OCI-LY7 (cell line): Measurements from ENCODE around the gene ANO3. TPM values are rescaled to one million over a fixed set of nuclear protein-coding genes. Genes with fewer than 3 reads are reported as not detected.

Experiments used
- BruUV-seq: library from RNA; stranded (reverse); fragments of 400-500 nt; replicated peaks from 2 replicates; lab custom pipeline; 2021; lab: Mats Ljungman, UMichigan
- CTCF ChIA-PET: fragments of 300-600 bp; sonication (Branson Sonifier 250); formaldehyde crosslinking; loops from one replicate; lab custom pipeline; 2022; ENCODE audit warnings: antibody characterized with exemption; ENCODE audit not compliant: unreplicated experiment; lab: Charles Lee
- POLR2A ChIA-PET: fragments of 300-600 bp; sonication (Branson Sonifier 250); formaldehyde crosslinking; loops from one replicate; lab custom pipeline; 2022; ENCODE audit warnings: antibody characterized with exemption; lab: Charles Lee
- DNase-seq: peaks from one replicate; pipeline ENCODE4 v3.0.0-alpha.2; 2015; ENCODE audit warnings: low spot score
- H2AFZ ChIP-seq: fragments of 200-600 bp; sonication (generic), shearing (Covaris generic); 2 replicates; pipeline ENCODE4 v1.6.1; 2014; ENCODE audit warnings: mild to moderate bottlenecking, antibody characterized with exemption, low read length, moderate library complexity
- H3K27ac ChIP-seq: fragments of 200-600 bp; sonication (generic); 2 replicates; pipeline ENCODE4 v1.5.1; 2014; ENCODE audit warnings: mixed run types, low read depth, mild to moderate bottlenecking, moderate library complexity, low read length, inconsistent platforms; ENCODE audit not compliant: poor library complexity, severe bottlenecking
- H3K36me3 ChIP-seq: fragments of 200-600 bp; sonication (generic); 2 replicates; pipeline ENCODE4 v1.6.1; 2014; ENCODE audit warnings: mild to moderate bottlenecking, antibody characterized with exemption, low read length, moderate library complexity, mixed read lengths; ENCODE audit not compliant: insufficient read depth
- H3K4me1 ChIP-seq: fragments of 200-600 bp; sonication (generic); 2 replicates; pipeline ENCODE4 v1.5.1; 2014; ENCODE audit warnings: mild to moderate bottlenecking, low read length; ENCODE audit not compliant: insufficient read depth, poor library complexity, severe bottlenecking
- H3K4me2 ChIP-seq: fragments of 200-600 bp; sonication (generic); 2 replicates; pipeline ENCODE4 v1.6.1; 2014; ENCODE audit warnings: mild to moderate bottlenecking, low read length
- H3K4me3 ChIP-seq: fragments of 200-600 bp; sonication (generic); 2 replicates; pipeline ENCODE4 v1.5.1; 2014; ENCODE audit warnings: mild to moderate bottlenecking, low read depth, low read length; ENCODE audit not compliant: poor library complexity, severe bottlenecking
- H3K79me2 ChIP-seq: fragments of 200-600 bp; sonication (generic); 2 replicates; pipeline ENCODE4 v1.6.1; 2016; ENCODE audit warnings: low read depth, mild to moderate bottlenecking, low read length, moderate library complexity, mixed read lengths; ENCODE audit not compliant: insufficient read depth
- H3K9me2 ChIP-seq: fragments of 200-600 bp; sonication (generic); 2 replicates; pipeline ENCODE4 v1.6.1; 2016; ENCODE audit warnings: mild to moderate bottlenecking, low read length, mixed read lengths; ENCODE audit not compliant: insufficient read depth
- H3K9me3 ChIP-seq: fragments of 200-600 bp; sonication (generic); 2 replicates; pipeline ENCODE4 v1.6.1; 2014; ENCODE audit warnings: mild to moderate bottlenecking, mixed run types, low read length, mixed read lengths
- H4K20me1 ChIP-seq: fragments of 200-600 bp; sonication (generic); 2 replicates; pipeline ENCODE4 v1.6.1; 2014; ENCODE audit warnings: mild to moderate bottlenecking, antibody characterized with exemption, low read length, moderate library complexity, mixed read lengths; ENCODE audit not compliant: insufficient read depth
- CTCF ChIP-seq: fragments of 200-600 bp; sonication (generic); conservative IDR thresholded peaks from 2 replicates; pipeline ENCODE4 v1.5.1; 2014; ENCODE audit warnings: mild to moderate bottlenecking, antibody characterized with exemption, low read length, moderate library complexity, mixed read lengths
- EZH2phosphoT487 ChIP-seq: fragments of 200-600 bp; sonication (generic); IDR thresholded peaks from 2 replicates; pipeline ENCODE4 v1.6.1; 2018; ENCODE audit warnings: low read depth, borderline replicate concordance, mild to moderate bottlenecking, mixed run types, antibody characterized with exemption, low read length, moderate library complexity, mixed read lengths
- intact Hi-C: fragments of 100-400 bp; cut with micrococcal nuclease; formaldehyde crosslinking; loops from one replicate; pipeline ENCODE4 v1.10.0; 2022; ENCODE audit not compliant: unreplicated experiment
- total RNA-seq, 2 experiments: library from RNA; depleted of rRNA in 1 of 2; stranded (reverse); fragments of >200 nt in 1 of 2; shearing (Covaris generic) in 1 of 2; gene quantifications; 2 replicates each; pipeline ENCODE4 v1.2.3, GENCODE V29; 2014 to 2022

Gene ANO3
- total RNA-seq, 2 experiments from 2014 or later = 0.03 TPM; not detected in 1

- TF ChIP-seq CTCF (no peak), EZH2phosphoT487 (no peak)
- DNase-seq = no peak
- Histone ChIP-seq H3K27ac (no peak overlapping the region), H3K4me1 (no peaks in the 10 kb centered on the region), H3K79me2 (no peaks in the 10 kb centered on the region), H3K9me3 (no peaks in the 10 kb centered on the region), H3K36me3 (no peaks in the 10 kb centered on the region), H3K4me2 (no peak overlapping the region), H3K9me2 (no peaks in the 10 kb centered on the region), H2AFZ (no peak overlapping the region), H4K20me1 (no peaks in the 10 kb centered on the region), H3K4me3 (no peak overlapping the region)
- ChIA-PET CTCF (no interaction called here), POLR2A (interaction anchor here (0.7 to 1.0 kb wide), 2 partner anchors 9 to 109 kb away, joined by 3 to 4 read pairs; no protein-coding TSS in a partner anchor)
- BruUV-seq = no TSS peak
- intact Hi-C loops = loop anchor here (10.0 kb wide), 1 partner anchor 56 kb away; no protein-coding TSS in a partner anchor
Observed at GRCh38 chr11:26478710-26479109, 146.8 kb downstream of the ANO3 start.

- Histone ChIP-seq H3K4me1 (no peaks in the 10 kb centered on the region), H3K4me3 (no peak overlapping the region), H3K9me3 (no peaks in the 10 kb centered on the region), H4K20me1 (no peaks in the 10 kb centered on the region), H3K4me2 (no peak overlapping the region), H3K36me3 (no peaks in the 10 kb centered on the region), H2AFZ (no peak overlapping the region), H3K79me2 (no peaks in the 10 kb centered on the region), H3K9me2 (no peaks in the 10 kb centered on the region), H3K27ac (no peak overlapping the region)
- TF ChIP-seq EZH2phosphoT487 = no peak
- no TSS peak for BruUV-seq
- intact Hi-C loops = no loop called here
- POLR2A ChIA-PET = no interaction called here
- CTCF ChIA-PET = no interaction called here
- no peak for DNase-seq
Observed at GRCh38 chr11:26480041-26480440, 148.1 kb downstream of the ANO3 start.

GRCh38 chr11:26483108-26483507 lies 151.2 kb downstream of the ANO3 start:
- Histone ChIP-seq H3K4me2 (no peak overlapping the region), H2AFZ (no peak overlapping the region), H3K27ac (no peak overlapping the region), H3K4me1 (no peaks in the 10 kb centered on the region), H3K79me2 (no peaks in the 10 kb centered on the region), H3K9me3 (no peaks in the 10 kb centered on the region), H4K20me1 (no peaks in the 10 kb centered on the region), H3K36me3 (no peaks in the 10 kb centered on the region), H3K9me2 (no peaks in the 10 kb centered on the region), H3K4me3 (no peak overlapping the region)
- POLR2A ChIA-PET = no interaction called here
- intact Hi-C loops = no loop called here
- no TSS peak for BruUV-seq
- no peak for DNase-seq
- CTCF ChIA-PET = no interaction called here
- TF ChIP-seq CTCF = no peak
- no peak for TF ChIP-seq EZH2phosphoT487
